Upper lobe of left lung (tissue), 6 donors: ENCODE results near the gene NAP1L5. TPM values are rescaled to one million over a fixed set of nuclear protein-coding genes. Genes with fewer than 3 reads are reported as not detected.
A peak's percentile ranks its signal among the peaks of the same experiment; 100 is the strongest.

ENCODE experiments used
- ATAC-seq, 2 donors: fragments of 200-7000 bp; cut with Tn5 transposase; one replicate each; pipeline ENCODE4 v1.9.1; 2022; ENCODE audit warnings: mild to moderate bottlenecking in 2 of 2, moderate library complexity in 2 of 2; ENCODE audit not compliant: low FRiP score in 2 of 2
- DNase-seq, 2 donors: peaks; one replicate each; pipeline ENCODE4 v3.0.0-alpha.2; 2019 to 2020
- H3K27ac ChIP-seq, 4 donors: fragments of 200-600 bp; sonication (generic); one replicate each; pipeline ENCODE4 v1.5.1; 2016 to 2019
- H3K27me3 ChIP-seq, 4 donors: fragments of 200-600 bp; sonication (generic); one replicate each; pipeline ENCODE4 v1.5.1; 2017 to 2019
- H3K36me3 ChIP-seq, 4 donors: fragments of 200-600 bp; sonication (generic); one replicate each; pipeline ENCODE4 v1.5.1; 2016 to 2019
- H3K4me1 ChIP-seq, 4 donors: fragments of 200-600 bp; sonication (generic); one replicate each; pipeline ENCODE4 v1.5.1; 2018 to 2019
- H3K4me3 ChIP-seq, 4 donors: fragments of 200-600 bp; sonication (generic); one replicate each; pipeline ENCODE4 v1.5.1; 2017 to 2019; ENCODE audit warnings: mild to moderate bottlenecking in 2 of 4, moderate library complexity in 1 of 4
- H3K9me3 ChIP-seq, 4 donors: fragments of 200-600 bp; sonication (generic); one replicate each; pipeline ENCODE4 v1.5.1; 2018 to 2019
- EP300 ChIP-seq, 4 donors: sonication (generic); formaldehyde crosslinking; IDR thresholded peaks; one replicate each; pipeline ENCODE4 v1.5.1; 2017; ENCODE audit warnings: antibody characterized with exemption in 4 of 4, control low read depth in 2 of 4
- POLR2A ChIP-seq, 4 donors: fragments of 450-650 bp; IDR thresholded peaks; one replicate each; pipeline ENCODE4 v1.5.1; 2016 to 2017; ENCODE audit warnings: antibody characterized with exemption in 4 of 4, mild to moderate bottlenecking in 2 of 4
- POLR2AphosphoS5 ChIP-seq, 2 donors: sonication (generic); formaldehyde crosslinking; IDR thresholded peaks; one replicate each; pipeline ENCODE4 v1.5.1; 2017; ENCODE audit warnings: antibody characterized with exemption in 2 of 2
- WGBS, 2 donors: methylation state at CpG; one replicate each; pipeline ENCODE4 v1.1.5; 2017 to 2018; 5-methylcytosine and 5-hydroxymethylcytosine counted together
- total RNA-seq, 6 donors: library from RNA; depleted of rRNA in 4 of 6; stranded (reverse); fragments of >200 nt in 4 of 6; gene quantifications; one replicate each; pipeline versions ENCODE4 v1.1.0 to v1.2.1, GENCODE V29; 2016 to 2021
- TF ChIP-seq, protein P1 (sequence below), 6 experiments: fragments of 450-650 bp in 4 of 6; fragments of 200-600 bp in 2 of 6; sonication (generic) in 2 of 6; IDR thresholded peaks; one replicate each; pipeline ENCODE4 v1.5.1; 2016 to 2019; ENCODE audit warnings: antibody characterized with exemption in 6 of 6
- donor health status: DM: no; HTN: no; CAD: no; lungs with moderate emphysema.
- donor health status: DM: no; HTN: yes; CAD: no; lungs with severe emphysema.

The NAP1L5 gene
- total RNA-seq, 6 donors from 2014 or later: 1.5 to 3.0 (median 2.8) TPM; not detected in 1

- Histone ChIP-seq H3K27ac (peak overlapping the region in 1 of 4 donors; percentile 10), H3K4me3 (no peak overlapping the region), H3K27me3 (no peaks in the 10 kb centered on the region), H3K36me3 (peaks cover 0 to 87% (median 20%) of the 10 kb centered on the region in 4 donors), H3K9me3 (peaks cover 3 to 8% (median 6%) of the 10 kb centered on the region in 4 donors), H3K4me1 (peaks cover 0 to 3% (median 2%) of the 10 kb centered on the region in 4 donors)
- DNase-seq (no peak), ATAC-seq (peak in 1 of 2 donors; percentile 27)
- TF ChIP-seq EP300 (IDR thresholded peaks at IDR 0.05) (no peak), POLR2A (IDR thresholded peaks at IDR 0.05) (no peak), POLR2AphosphoS5 (IDR thresholded peaks at IDR 0.05) (no peak)
- TF ChIP-seq, protein P1, sequence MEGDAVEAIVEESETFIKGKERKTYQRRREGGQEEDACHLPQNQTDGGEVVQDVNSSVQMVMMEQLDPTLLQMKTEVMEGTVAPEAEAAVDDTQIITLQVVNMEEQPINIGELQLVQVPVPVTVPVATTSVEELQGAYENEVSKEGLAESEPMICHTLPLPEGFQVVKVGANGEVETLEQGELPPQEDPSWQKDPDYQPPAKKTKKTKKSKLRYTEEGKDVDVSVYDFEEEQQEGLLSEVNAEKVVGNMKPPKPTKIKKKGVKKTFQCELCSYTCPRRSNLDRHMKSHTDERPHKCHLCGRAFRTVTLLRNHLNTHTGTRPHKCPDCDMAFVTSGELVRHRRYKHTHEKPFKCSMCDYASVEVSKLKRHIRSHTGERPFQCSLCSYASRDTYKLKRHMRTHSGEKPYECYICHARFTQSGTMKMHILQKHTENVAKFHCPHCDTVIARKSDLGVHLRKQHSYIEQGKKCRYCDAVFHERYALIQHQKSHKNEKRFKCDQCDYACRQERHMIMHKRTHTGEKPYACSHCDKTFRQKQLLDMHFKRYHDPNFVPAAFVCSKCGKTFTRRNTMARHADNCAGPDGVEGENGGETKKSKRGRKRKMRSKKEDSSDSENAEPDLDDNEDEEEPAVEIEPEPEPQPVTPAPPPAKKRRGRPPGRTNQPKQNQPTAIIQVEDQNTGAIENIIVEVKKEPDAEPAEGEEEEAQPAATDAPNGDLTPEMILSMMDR (IDR thresholded peaks at IDR 0.05): no peak
- 87% methylated on average over 10 of the region's 10 CpGs for WGBS, 2 donors
These were observed 23.1 kb upstream of the NAP1L5 start for GRCh38 chr4:88720451-88721428.

GRCh38 chr4:88719381-88719780 lies 21.8 kb upstream of the NAP1L5 start:
- Histone ChIP-seq H3K4me1 (peaks cover 0 to 3% (median 0%) of the 10 kb centered on the region in 4 donors), H3K27me3 (no peaks in the 10 kb centered on the region), H3K36me3 (peaks cover 0 to 74% (median 19%) of the 10 kb centered on the region in 4 donors), H3K27ac (no peak overlapping the region), H3K4me3 (no peak overlapping the region), H3K9me3 (peaks cover 3 to 8% (median 6%) of the 10 kb centered on the region in 4 donors)
- ATAC-seq (no peak), DNase-seq (no peak)
- TF ChIP-seq POLR2AphosphoS5 (IDR thresholded peaks at IDR 0.05): no peak
- TF ChIP-seq, protein P1 (IDR thresholded peaks at IDR 0.05): no peak
- WGBS, 2 donors: 92 to 100% methylated on average over 1 of the region's 1 CpG

DNA sequence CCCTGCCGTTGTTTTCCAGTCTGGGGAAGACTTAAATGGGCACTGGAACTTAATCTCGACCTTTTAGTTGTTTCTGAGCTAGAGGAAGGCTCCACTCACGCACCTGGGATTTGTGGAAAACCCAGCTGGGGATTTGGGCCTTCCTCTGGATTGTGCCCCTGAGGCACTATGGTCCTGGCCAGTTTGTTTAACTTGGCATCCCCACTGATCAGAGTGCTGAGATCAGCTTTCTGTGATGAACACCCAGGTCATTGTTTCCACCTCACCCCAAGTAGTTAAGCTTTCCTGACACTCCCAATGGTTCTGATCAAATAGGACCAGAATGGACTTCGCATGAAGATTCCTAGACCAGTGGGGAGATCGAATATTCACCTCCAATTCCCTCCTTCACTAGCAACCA lies 20.5 kb upstream of the NAP1L5 start:
- TF ChIP-seq POLR2AphosphoS5 (IDR thresholded peaks at IDR 0.05): no peak
- TF ChIP-seq, protein P1 (IDR thresholded peaks at IDR 0.05): no peak
- TF ChIP-seq EP300 (IDR thresholded peaks at IDR 0.05): no peak
- TF ChIP-seq POLR2A (IDR thresholded peaks at IDR 0.05): no peak
- Histone ChIP-seq H3K4me1 (peaks cover 0 to 3% (median 0%) of the 10 kb centered on the region in 4 donors), H3K4me3 (no peak overlapping the region), H3K36me3 (peaks cover 0 to 62% (median 13%) of the 10 kb centered on the region in 4 donors), H3K27me3 (no peaks in the 10 kb centered on the region), H3K9me3 (peaks cover 3 to 8% (median 6%) of the 10 kb centered on the region in 4 donors), H3K27ac (no peak overlapping the region)
- no peak for ATAC-seq
- WGBS, 2 donors: 96 to 98% methylated on average over 5 of the region's 5 CpGs
- no peak for DNase-seq

DNA sequence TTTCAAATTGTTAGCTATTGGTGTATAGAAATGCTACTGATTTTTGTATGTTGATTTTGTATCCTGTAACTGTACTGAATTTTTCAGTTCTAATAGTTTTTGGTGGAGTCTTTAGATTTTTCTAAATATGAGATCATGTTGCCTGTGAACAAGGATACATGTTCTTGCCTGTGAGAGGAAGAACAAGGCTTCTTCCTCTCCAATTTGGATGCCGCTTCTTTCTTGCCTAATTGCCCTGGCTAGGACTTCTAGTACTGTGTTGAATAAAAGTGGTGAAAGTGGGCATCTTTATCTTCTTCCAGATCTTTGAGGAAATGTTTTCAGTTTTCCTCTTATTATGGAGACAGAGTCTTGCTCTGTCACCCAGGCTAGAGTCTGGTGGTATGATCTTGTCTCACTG lies 16.2 kb upstream of the NAP1L5 start:
- Histone ChIP-seq H3K4me1 (no peaks in the 10 kb centered on the region), H3K9me3 (peaks cover 3 to 8% (median 6%) of the 10 kb centered on the region in 4 donors), H3K27me3 (no peaks in the 10 kb centered on the region), H3K4me3 (no peak overlapping the region), H3K36me3 (peaks cover 0 to 58% (median 14%) of the 10 kb centered on the region in 4 donors), H3K27ac (no peak overlapping the region)
- ATAC-seq (no peak), DNase-seq (no peak)
- TF ChIP-seq POLR2AphosphoS5 (IDR thresholded peaks at IDR 0.05) (no peak), EP300 (IDR thresholded peaks at IDR 0.05) (no peak), POLR2A (IDR thresholded peaks at IDR 0.05) (no peak)
- TF ChIP-seq, protein P1 (IDR thresholded peaks at IDR 0.05): no peak
- WGBS, 2 donors: 85% methylated on average over 1 of the region's 1 CpG
